Measurements from ENCODE around the gene ZP1. TPM values are rescaled to one million over a fixed set of nuclear protein-coding genes. Genes with fewer than 3 reads are reported as not detected.

The ZP1 gene
- total and polyA plus RNA-seq, 2 of the 8 experiments (the other 6 are each of a cell fraction or from before 2014, with no cell fraction given), result not detected

DNA sequence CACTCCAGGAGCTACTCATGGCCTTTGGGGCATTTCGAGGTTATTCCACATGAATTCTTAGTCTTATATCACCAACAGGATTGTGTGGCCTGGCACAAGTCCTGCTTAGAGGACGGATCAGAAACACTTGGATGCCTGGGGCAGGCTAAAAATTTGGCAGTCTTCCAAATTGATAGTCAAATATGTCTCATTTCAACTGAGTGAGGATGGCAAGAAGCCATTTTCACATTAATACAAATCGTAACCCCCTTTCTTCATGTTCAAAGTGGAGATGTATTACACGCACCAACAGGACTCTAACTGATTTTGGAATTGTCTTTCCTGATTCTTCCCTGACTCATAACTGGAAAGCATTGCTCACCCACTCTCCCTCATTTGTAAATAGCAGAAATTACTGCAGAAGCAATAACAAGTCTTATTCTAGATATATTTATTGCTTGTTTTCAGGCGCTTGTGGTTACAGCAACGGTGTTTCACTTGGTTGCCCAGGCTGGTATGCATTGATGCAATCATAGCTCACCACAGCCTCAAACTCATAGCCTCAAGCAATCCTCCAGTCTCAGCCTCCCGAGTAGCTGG, 35.8 kb upstream of the ZP1 start:
- Histone ChIP-seq H2AK5ac (ENCODE audit: low read depth, low read length) (no peak overlapping the region), H4K5ac (ENCODE audit: insufficient read length, low read depth, low read length) (no peak overlapping the region), H3K18ac (ENCODE audit: extremely low read depth, low read length) (no peak overlapping the region), H3K56ac (replicated peaks; ENCODE audit: insufficient read length, low read depth, low read length) (no peak overlapping the region), H3K27ac (ENCODE audit: low read depth, low read length) (no peak overlapping the region), H3K9ac (replicated peaks in 1 of 4; ENCODE audit: extremely low read depth in 1 of 4, low read depth in 3 of 4, low read length in 3 of 4) (no peak overlapping the region), H3K4me2 (ENCODE audit: insufficient read depth in 1 of 2, low read depth in 2 of 2, low read length in 2 of 2) (no peak overlapping the region), H3K27me3 (replicated peaks in 1 of 4; ENCODE audit: control insufficient read depth in 3 of 4, extremely low read depth in 1 of 4, insufficient read depth in 3 of 4, low read length in 3 of 4) (no peaks in the 10 kb centered on the region; a peak in 1 of 7 replicates), H4K91ac (replicated peaks; ENCODE audit: insufficient read length, low read length) (no peak overlapping the region), H2AFZ (ENCODE audit: low read length) (no peak overlapping the region), H4K20me1 (replicated peaks in 1 of 2; ENCODE audit: control insufficient read depth in 1 of 2, insufficient read depth in 2 of 2, low read length in 2 of 2) (no peaks in the 10 kb centered on the region), H2BK20ac (ENCODE audit: low read length) (no peak overlapping the region), H3K4me1 (replicated peaks in 1 of 4; ENCODE audit: control insufficient read depth in 3 of 4, insufficient read depth in 4 of 4, low read length in 3 of 4) (no peaks in the 10 kb centered on the region), H4K8ac (ENCODE audit: extremely low read depth, insufficient read depth, low read length) (no peak overlapping the region; the same call in 1 of the 2 replicates), H3K14ac (ENCODE audit: insufficient read length) (no peak overlapping the region), H2BK5ac (ENCODE audit: low read depth, low read length) (no peak overlapping the region), H2BK12ac (ENCODE audit: low read depth, low read length) (no peak overlapping the region), H2BK15ac (ENCODE audit: low read length) (no peak overlapping the region), H3K4me3 (ENCODE audit: extremely low read depth in 1 of 4, insufficient read depth in 2 of 4, low read depth in 3 of 4, low read length in 4 of 4) (no peak overlapping the region), H3K4ac (replicated peaks; ENCODE audit: insufficient read length, low read depth, low read length) (no peak overlapping the region), H3K36me3 (ENCODE audit: control insufficient read depth in 2 of 4, insufficient read depth in 4 of 4, low read length in 3 of 4) (no peaks in the 10 kb centered on the region), H3K9me3 (ENCODE audit: insufficient read depth in 2 of 2, low read depth in 1 of 2, low read length in 1 of 2) (no peaks in the 10 kb centered on the region), H3K23me2 (ENCODE audit: low read depth, low read length) (no peaks in the 10 kb centered on the region), H3K79me2 (ENCODE audit: control insufficient read depth in 1 of 2, insufficient read depth in 2 of 2, low read length in 2 of 2) (no peaks in the 10 kb centered on the region), H2BK120ac (replicated peaks; ENCODE audit: low read depth, low read length) (no peak overlapping the region), H3K23ac (ENCODE audit: insufficient read length) (no peak overlapping the region), H3K79me1 (ENCODE audit: low read depth, low read length) (no peaks in the 10 kb centered on the region)
- ChIA-PET POLR2A (ENCODE audit: partially characterized antibody) (interaction anchor here (0.8 to 3.3 kb wide), 6 partner anchors 10 to 74 kb away, joined by 3 to 17 read pairs (median 4); partner anchors contain the start of gene PRPF19), CTCF (ENCODE audit: partially characterized antibody) (interaction anchor here (0.7 to 18.0 kb wide), 38 partner anchors 10 to 206 kb away, joined by 3 to 522 read pairs (median 6); partner anchors contain the start of genes CCDC86, MS4A10, PRPF19 and PTGDR2)
- TF ChIP-seq GABPA (IDR thresholded peaks at IDR 0.05; ENCODE audit: borderline replicate concordance, insufficient read depth, low read length) (no peak), RBBP5 (IDR thresholded peaks at IDR 0.05; ENCODE audit: borderline replicate concordance, low read depth, low read length) (no peak), ASH2L (IDR thresholded peaks at IDR 0.05; ENCODE audit: low read length) (no peak), SAP30 (IDR thresholded peaks at IDR 0.05; ENCODE audit: insufficient read depth, insufficient replicate concordance, low read length) (no peak), BRCA1 (IDR thresholded peaks at IDR 0.05; ENCODE audit: low read depth, low read length) (no peak), NRF1 (IDR thresholded peaks at IDR 0.05; ENCODE audit: low read depth, low read length) (no peak), KDM5A (IDR thresholded peaks at IDR 0.05; ENCODE audit: low read length) (no peak), KDM4A (IDR thresholded peaks at IDR 0.05; ENCODE audit: low read depth, low read length, severe bottlenecking) (no peak), TEAD4 (IDR thresholded peaks at IDR 0.05; ENCODE audit: low read depth, low read length) (no peak), CTBP2 (IDR thresholded peaks at IDR 0.05; ENCODE audit: borderline replicate concordance, insufficient read depth, insufficient read length, low read length) (no peak), TBP (IDR thresholded peaks at IDR 0.05; ENCODE audit: low read depth, low read length) (no peak)
- TF ChIP-seq, protein P1, sequence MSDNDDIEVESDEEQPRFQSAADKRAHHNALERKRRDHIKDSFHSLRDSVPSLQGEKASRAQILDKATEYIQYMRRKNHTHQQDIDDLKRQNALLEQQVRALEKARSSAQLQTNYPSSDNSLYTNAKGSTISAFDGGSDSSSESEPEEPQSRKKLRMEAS (IDR thresholded peaks at IDR 0.05), result no peak
- WGBS, 2 experiments (ENCODE audit: extremely low coverage in 1 of 2, insufficient coverage in 1 of 2, insufficient read length in 1 of 2, insufficient replicate concordance in 2 of 2, low coverage in 1 of 2, low lambda C conversion rate in 2 of 2, missing lambda C conversion rate in 1 of 2), result 71% methylated on average over 7 of the region's 7 CpGs; no CpG with 5 or more reads in 1 of the 2 experiments
- no peak for FAIRE-seq
- no peak for DNase-seq (ENCODE audit: low read depth in 1 of 2, low spot score in 2 of 2)
